Loucy (cell line): ENCODE measurements around the gene HOXB8.
A peak's percentile ranks its signal among the peaks of the same experiment; 100 is the strongest.

Experiments
- H2AFZ ChIP-seq: fragments of 200-600 bp; sonication (generic); 2 replicates; pipeline ENCODE4 v1.6.0; 2016; ENCODE audit warnings: antibody characterized with exemption, mild to moderate bottlenecking, low read length, moderate library complexity
- H3F3A ChIP-seq: fragments of 200-600 bp; 2 replicates; pipeline ENCODE4 v1.6.0; 2016; ENCODE audit warnings: antibody characterized with exemption, low read depth, mild to moderate bottlenecking
- H3K27me3 ChIP-seq: fragments of 200-600 bp; sonication (generic); 2 replicates; pipeline ENCODE4 v1.6.1; 2014; ENCODE audit warnings: low read length, mild to moderate bottlenecking; ENCODE audit not compliant: insufficient read depth, poor library complexity, severe bottlenecking
- H3K36me3 ChIP-seq: fragments of 200-600 bp; sonication (generic); 2 replicates; pipeline ENCODE4 v1.6.1; 2016; ENCODE audit warnings: low read length; ENCODE audit not compliant: insufficient read depth
- H3K4me1 ChIP-seq: fragments of 200-600 bp; sonication (generic); 2 replicates; pipeline ENCODE4 v1.5.1; 2014; ENCODE audit warnings: low read length, mild to moderate bottlenecking; ENCODE audit not compliant: insufficient read depth, poor library complexity, severe bottlenecking
- H3K4me2 ChIP-seq: fragments of 200-600 bp; sonication (generic); 2 replicates; pipeline ENCODE4 v1.6.0; 2014; ENCODE audit warnings: antibody characterized with exemption, low read length, low read depth, mild to moderate bottlenecking; ENCODE audit not compliant: poor library complexity, severe bottlenecking
- H3K4me3 ChIP-seq: fragments of 200-600 bp; sonication (generic); 2 replicates; pipeline ENCODE4 v1.5.1; 2014; ENCODE audit warnings: low read length, mild to moderate bottlenecking, mixed read lengths; ENCODE audit not compliant: poor library complexity, severe bottlenecking
- H3K79me2 ChIP-seq: fragments of 200-600 bp; sonication (generic); 2 replicates; pipeline ENCODE4 v1.6.1; 2014; ENCODE audit warnings: low read length; ENCODE audit not compliant: insufficient read depth
- H3K9ac ChIP-seq: fragments of 200-600 bp; sonication (generic); 2 replicates; pipeline ENCODE4 v1.6.0; 2014; ENCODE audit warnings: mild to moderate bottlenecking, low read depth, low read length, moderate library complexity; ENCODE audit not compliant: poor library complexity, severe bottlenecking
- H3K9me2 ChIP-seq: fragments of 200-600 bp; sonication (generic); replicated peaks from 2 replicates; pipeline ENCODE4 v1.6.1; 2016; ENCODE audit warnings: low read depth, low read length, mixed read lengths
- H3K9me3 ChIP-seq: fragments of 200-600 bp; sonication (generic); 2 replicates; pipeline ENCODE4 v1.6.1; 2014; ENCODE audit warnings: mild to moderate bottlenecking, antibody characterized with exemption, low read length, low read depth; ENCODE audit not compliant: insufficient read depth
- H4K20me1 ChIP-seq: fragments of 200-600 bp; sonication (generic); 2 replicates; pipeline ENCODE4 v1.6.0; 2014; ENCODE audit warnings: antibody characterized with exemption, low read length, mild to moderate bottlenecking; ENCODE audit not compliant: insufficient read depth, poor library complexity, severe bottlenecking
- CTCF ChIP-seq: fragments of 200-600 bp; sonication (generic); conservative IDR thresholded peaks from 2 replicates; pipeline ENCODE4 v1.5.1; 2014; ENCODE audit warnings: mild to moderate bottlenecking, antibody characterized with exemption, low read length
- EZH2phosphoT487 ChIP-seq: fragments of 200-600 bp; IDR thresholded peaks from 2 replicates; pipeline ENCODE4 v1.6.1; 2018; ENCODE audit warnings: antibody characterized with exemption, mild to moderate bottlenecking, moderate library complexity, borderline replicate concordance

HOXB8 gene

GRCh38 chr17:48613862-48614694 is 1.0 kb downstream of the HOXB8 start:
- no peaks in the 10 kb centered on the region for H3K9me2 ChIP-seq
- TF ChIP-seq CTCF (no peak), EZH2phosphoT487 (no peak)
- H3K9me3 ChIP-seq, result no peaks in the 10 kb centered on the region
- peaks cover 24% of the 10 kb centered on the region for H3K4me1 ChIP-seq
- H3K4me3 ChIP-seq, result peak overlapping the region; percentile 89
- peaks cover 99% of the 10 kb centered on the region for H3K79me2 ChIP-seq
- H3K36me3 ChIP-seq, result no peaks in the 10 kb centered on the region
- H3F3A ChIP-seq, result peaks cover 8% of the 10 kb centered on the region; the same call in 1 of the 2 replicates
- peak overlapping the region; percentile 100 for H3K9ac ChIP-seq
- no peak overlapping the region for H2AFZ ChIP-seq
- peak overlapping the region; percentile 98 for H3K4me2 ChIP-seq
- H3K27me3 ChIP-seq, result peaks cover 14% of the 10 kb centered on the region
- peaks cover 9% of the 10 kb centered on the region for H4K20me1 ChIP-seq

GRCh38 chr17:48612854-48613691 is 2.0 kb downstream of the HOXB8 start:
- Histone ChIP-seq H3K9me2 (no peaks in the 10 kb centered on the region), H3K4me3 (peak overlapping the region; percentile 89), H3K9ac (peak overlapping the region; percentile 100), H3K4me1 (peaks cover 32% of the 10 kb centered on the region), H3K4me2 (peak overlapping the region; percentile 98), H3F3A (peaks cover 8% of the 10 kb centered on the region; the same call in 1 of the 2 replicates), H3K79me2 (peaks cover 100% of the 10 kb centered on the region), H3K9me3 (no peaks in the 10 kb centered on the region), H2AFZ (no peak overlapping the region), H3K27me3 (peaks cover 14% of the 10 kb centered on the region), H4K20me1 (peaks cover 9% of the 10 kb centered on the region), H3K36me3 (no peaks in the 10 kb centered on the region)
- TF ChIP-seq EZH2phosphoT487, result no peak

- H3K9ac ChIP-seq, result peak overlapping the region; percentile 100
- H3F3A ChIP-seq, result peaks cover 8% of the 10 kb centered on the region; the same call in 1 of the 2 replicates
- H3K9me2 ChIP-seq, result no peaks in the 10 kb centered on the region
- H2AFZ ChIP-seq, result no peak overlapping the region
- H3K4me2 ChIP-seq, result peak overlapping the region; percentile 98
- TF ChIP-seq CTCF, result no peak
- TF ChIP-seq EZH2phosphoT487, result no peak
- peaks cover 100% of the 10 kb centered on the region for H3K79me2 ChIP-seq
- peak overlapping the region; percentile 89 for H3K4me3 ChIP-seq
- peaks cover 9% of the 10 kb centered on the region for H4K20me1 ChIP-seq
- H3K4me1 ChIP-seq, result peaks cover 35% of the 10 kb centered on the region
- peaks cover 14% of the 10 kb centered on the region for H3K27me3 ChIP-seq
- H3K9me3 ChIP-seq, result no peaks in the 10 kb centered on the region
- H3K36me3 ChIP-seq, result no peaks in the 10 kb centered on the region
Observed at GRCh38 chr17:48612456-48612853, 2.6 kb downstream of the HOXB8 start.
